ENCODE data around the gene HDAC3.

Gene HDAC3

GRCh38 chr5:141636413-141637122 lies at the start of gene HDAC3, which contains the start of gene RELL2:
TSS of gene HDAC3 (minus strand) at chr5:141636849. CDS start at chr5:141636790, 59 bp downstream.
TSS of gene RELL2 (plus strand) at chr5:141636997. CDS start at chr5:141638226, 1,229 bp downstream.
- peak in 55 of 56 donors; percentile 57 to 96 (median 87) for DNase-seq

GRCh38 chr5:141685591-141685990 lies 48.9 kb upstream of the HDAC3 start:
- no peak for DNase-seq

GRCh38 chr5:141683596-141684141 lies 47.0 kb upstream of the HDAC3 start:
- DNase-seq = no peak

- DNase-seq = peak in 9 of 56 donors; percentile 2 to 61 (median 12)
Observed at GRCh38 chr5:141681695-141682641, 45.3 kb upstream of the HDAC3 start, which contains the start of gene ARAP3. TSS of gene ARAP3 (minus strand) at chr5:141682230. CDS start at chr5:141680486, 1,744 bp downstream.

GRCh38 chr5:141681295-141681694 lies 44.6 kb upstream of the HDAC3 start:
- DNase-seq = no peak

- DNase-seq = no peak
Observed at GRCh38 chr5:141680751-141681201, 44.1 kb upstream of the HDAC3 start.

GRCh38 chr5:141680178-141680577 lies 43.5 kb upstream of the HDAC3 start:
- no peak for DNase-seq

GRCh38 chr5:141677415-141677814 lies 40.8 kb upstream of the HDAC3 start:
- DNase-seq = no peak

- no peak for DNase-seq
Observed at GRCh38 chr5:141675672-141676071, 39.0 kb upstream of the HDAC3 start.

GRCh38 chr5:141674747-141675146 lies 38.1 kb upstream of the HDAC3 start:
- no peak for DNase-seq

GRCh38 chr5:141672841-141673813 lies 36.5 kb upstream of the HDAC3 start:
- DNase-seq = peak in 27 of 56 donors; percentile 11 to 71 (median 32)

GRCh38 chr5:141672071-141672840 lies 35.6 kb upstream of the HDAC3 start:
- no peak for DNase-seq

- DNase-seq = peak in 1 of 56 donors; percentile 10
Observed at GRCh38 chr5:141669520-141669919, 32.9 kb upstream of the HDAC3 start.

GRCh38 chr5:141668601-141669265 lies 32.1 kb upstream of the HDAC3 start:
- DNase-seq = peak in 27 of 56 donors; percentile 5 to 80 (median 43)

- DNase-seq = no peak
Observed at GRCh38 chr5:141665995-141666940, 29.6 kb upstream of the HDAC3 start.

- DNase-seq = peak in 49 of 56 donors; percentile 19 to 86 (median 46)
Observed at GRCh38 chr5:141664733-141665461, 28.2 kb upstream of the HDAC3 start.

GRCh38 chr5:141663506-141663905 lies 26.9 kb upstream of the HDAC3 start:
- DNase-seq = no peak

All from nucleus accumbens (tissue), 56 donors.